Epithelial cell of proximal tubule (primary cell): ENCODE data around the gene DGUOK. TPM values are rescaled to one million over a fixed set of nuclear protein-coding genes. Genes with fewer than 3 reads are reported as not detected.

Experiments used
- DNase-seq: peaks from one replicate; pipeline ENCODE4 v3.0.0-alpha.2; 2011; ENCODE audit warnings: low read depth
- H3K4me3 ChIP-seq: 2 replicates; pipeline ENCODE4 v1.5.1; 2011; ENCODE audit warnings: low read depth, mild to moderate bottlenecking, low read length
- total RNA-seq: library from RNA; depleted of rRNA; stranded (reverse); fragments of >200 nt; gene quantifications from 2 replicates; pipeline ENCODE4 v1.2.3, GENCODE V29; 2015
- TF ChIP-seq, protein P1 (sequence below): conservative IDR thresholded peaks from 2 replicates; pipeline ENCODE4 v1.5.1; 2012; ENCODE audit warnings: low read depth, mild to moderate bottlenecking, low read length

The DGUOK gene
- total RNA-seq, 1 donor from 2014 or later: 65.6 TPM

DNA sequence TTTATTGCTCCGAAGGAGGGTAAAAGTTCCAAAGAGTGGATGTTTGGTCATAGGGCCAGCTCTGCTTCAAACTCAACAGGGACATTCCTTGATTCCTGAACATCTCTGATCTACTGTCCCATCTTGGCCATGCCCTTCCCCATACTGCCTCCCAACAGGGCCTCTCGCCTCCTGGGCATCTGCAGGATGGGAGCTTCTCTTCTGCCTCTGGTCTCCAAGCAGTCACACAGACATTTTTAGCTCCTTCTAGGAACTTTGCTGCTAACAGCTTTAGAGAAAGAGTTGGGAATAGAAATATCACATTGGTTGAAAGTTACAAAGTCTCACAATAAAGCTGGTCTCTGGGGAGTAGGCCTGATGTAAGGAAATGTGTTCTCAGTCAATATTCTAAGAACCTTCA, 9.4 kb upstream of the DGUOK start:
- H3K4me3 ChIP-seq: no peak overlapping the region
- no peak for DNase-seq
- TF ChIP-seq, protein P1, sequence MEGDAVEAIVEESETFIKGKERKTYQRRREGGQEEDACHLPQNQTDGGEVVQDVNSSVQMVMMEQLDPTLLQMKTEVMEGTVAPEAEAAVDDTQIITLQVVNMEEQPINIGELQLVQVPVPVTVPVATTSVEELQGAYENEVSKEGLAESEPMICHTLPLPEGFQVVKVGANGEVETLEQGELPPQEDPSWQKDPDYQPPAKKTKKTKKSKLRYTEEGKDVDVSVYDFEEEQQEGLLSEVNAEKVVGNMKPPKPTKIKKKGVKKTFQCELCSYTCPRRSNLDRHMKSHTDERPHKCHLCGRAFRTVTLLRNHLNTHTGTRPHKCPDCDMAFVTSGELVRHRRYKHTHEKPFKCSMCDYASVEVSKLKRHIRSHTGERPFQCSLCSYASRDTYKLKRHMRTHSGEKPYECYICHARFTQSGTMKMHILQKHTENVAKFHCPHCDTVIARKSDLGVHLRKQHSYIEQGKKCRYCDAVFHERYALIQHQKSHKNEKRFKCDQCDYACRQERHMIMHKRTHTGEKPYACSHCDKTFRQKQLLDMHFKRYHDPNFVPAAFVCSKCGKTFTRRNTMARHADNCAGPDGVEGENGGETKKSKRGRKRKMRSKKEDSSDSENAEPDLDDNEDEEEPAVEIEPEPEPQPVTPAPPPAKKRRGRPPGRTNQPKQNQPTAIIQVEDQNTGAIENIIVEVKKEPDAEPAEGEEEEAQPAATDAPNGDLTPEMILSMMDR: no peak

DNA sequence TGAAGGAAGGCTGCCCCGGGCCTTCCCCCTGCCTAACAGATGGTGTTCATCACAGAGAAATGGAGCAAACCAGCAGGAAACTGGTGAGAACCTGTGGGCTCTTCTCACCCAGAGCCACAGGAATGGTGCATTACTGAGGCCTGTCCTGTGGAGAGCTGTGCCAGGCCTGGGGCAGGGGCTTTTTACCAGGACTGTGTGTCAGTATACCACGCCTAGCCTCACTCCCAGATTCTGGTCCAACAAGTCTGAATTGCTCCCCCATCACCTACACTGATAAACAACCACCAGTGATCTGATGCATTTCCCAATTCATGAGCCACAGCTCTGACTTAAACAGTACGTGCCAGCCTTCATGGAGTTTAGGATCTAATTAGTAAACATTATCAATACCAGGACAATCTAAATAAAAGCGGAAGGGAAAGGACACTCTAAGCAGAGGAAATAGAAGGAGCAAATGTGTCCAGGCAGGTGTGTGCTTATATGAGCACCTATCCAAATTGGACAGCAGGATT, 8.9 kb upstream of the DGUOK start:
- no peak for DNase-seq
- H3K4me3 ChIP-seq: no peak overlapping the region
- TF ChIP-seq, protein P1: no peak

DNA sequence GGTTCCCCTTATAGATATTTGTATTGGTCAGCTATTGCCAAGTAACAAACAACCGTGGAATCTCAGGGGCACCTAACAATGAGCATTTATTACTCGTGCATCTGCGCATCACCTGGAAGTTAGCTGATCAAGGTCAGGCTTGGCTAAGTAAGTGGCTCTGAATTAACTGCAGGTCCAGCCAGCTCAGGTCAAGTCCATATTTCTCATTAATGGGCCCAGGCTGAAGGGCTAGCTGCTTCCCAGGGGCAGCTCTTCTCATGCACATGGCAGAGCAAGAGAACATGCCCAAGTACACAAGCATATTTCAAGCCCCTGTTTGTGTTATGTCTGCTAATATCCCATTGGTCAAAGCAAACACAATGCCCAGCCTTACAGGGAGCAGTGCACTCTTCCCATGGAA, 7.8 kb upstream of the DGUOK start:
- H3K4me3 ChIP-seq: no peak overlapping the region
- DNase-seq: no peak
- TF ChIP-seq, protein P1: no peak

DNA sequence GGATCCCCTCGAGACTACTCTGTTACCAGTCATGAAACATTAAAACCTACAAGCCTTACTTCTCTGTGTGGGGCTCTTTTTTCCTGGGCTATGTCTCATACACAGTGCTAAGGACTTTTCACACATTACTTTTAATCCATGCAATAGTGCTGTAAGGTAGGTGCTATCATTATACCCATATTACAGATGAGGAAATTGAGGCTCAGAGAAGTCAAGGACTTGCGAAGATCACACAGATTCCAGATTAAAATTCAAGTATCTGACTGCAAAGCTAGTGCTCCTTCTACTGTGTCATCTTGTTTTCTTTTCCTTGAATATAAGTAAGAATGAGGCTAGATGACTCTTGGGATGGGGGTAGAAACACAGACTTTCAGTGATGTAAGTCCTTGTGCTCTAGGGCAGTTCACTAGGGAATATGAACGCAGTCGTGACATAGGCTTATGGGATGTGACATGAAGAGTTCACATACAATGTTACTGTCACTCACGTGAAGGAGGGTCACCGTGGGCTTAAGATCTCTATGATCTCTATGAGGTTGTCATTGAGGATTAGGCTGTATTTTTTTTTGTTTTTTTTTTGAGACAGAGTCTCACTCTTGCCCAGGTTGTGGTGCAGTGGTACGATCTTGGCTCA, 7.0 kb upstream of the DGUOK start:
- TF ChIP-seq, protein P1: no peak
- H3K4me3 ChIP-seq: no peak overlapping the region
- no peak for DNase-seq

DNA sequence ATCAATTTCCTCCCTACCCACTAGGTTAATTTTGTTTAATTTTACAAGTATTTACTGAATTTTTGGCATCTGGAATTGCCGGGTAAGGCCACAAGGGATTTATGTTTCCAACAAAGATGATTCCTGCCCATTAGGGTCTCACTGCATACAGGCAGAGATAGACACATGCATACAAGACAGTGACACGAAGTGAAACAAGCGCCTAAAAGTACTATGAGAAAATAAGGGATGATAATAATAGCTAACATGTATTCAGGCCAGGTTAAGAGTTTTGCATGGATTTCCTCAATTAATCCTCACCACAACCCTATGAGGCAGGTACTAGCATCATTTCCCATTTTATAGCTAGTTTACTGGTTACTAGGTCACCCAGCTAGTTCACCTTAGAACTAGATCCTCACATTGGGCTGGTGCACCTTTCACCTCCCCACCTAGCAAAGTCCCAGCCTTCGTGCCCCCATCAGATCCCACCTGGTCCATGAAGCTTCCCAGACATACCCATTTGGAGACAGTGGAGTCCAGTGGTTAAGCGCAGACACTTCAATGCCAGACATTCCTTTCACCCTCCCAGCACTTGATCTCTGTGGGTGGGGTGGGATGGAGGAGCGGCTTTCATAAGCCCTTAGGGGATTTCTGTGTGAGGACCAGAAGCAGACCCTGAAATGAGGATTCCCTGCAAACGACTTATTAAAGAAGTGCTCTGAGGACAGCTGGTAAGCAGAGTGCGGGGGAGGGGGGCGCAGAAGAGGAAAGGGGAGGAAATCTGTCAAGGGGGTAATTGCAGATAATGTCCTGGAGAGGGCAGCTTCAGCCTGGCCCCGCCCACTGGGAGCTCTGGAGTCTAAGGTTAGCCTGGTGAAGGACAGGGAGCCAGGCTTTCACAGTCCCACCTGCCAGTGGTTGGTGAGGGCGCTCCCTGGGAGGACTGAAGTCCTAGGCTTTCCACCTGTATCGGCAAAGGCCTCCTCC, 5.8 kb upstream of the DGUOK start:
- no peak for DNase-seq
- no peak overlapping the region for H3K4me3 ChIP-seq
- TF ChIP-seq, protein P1: peak; percentile 42

DNA sequence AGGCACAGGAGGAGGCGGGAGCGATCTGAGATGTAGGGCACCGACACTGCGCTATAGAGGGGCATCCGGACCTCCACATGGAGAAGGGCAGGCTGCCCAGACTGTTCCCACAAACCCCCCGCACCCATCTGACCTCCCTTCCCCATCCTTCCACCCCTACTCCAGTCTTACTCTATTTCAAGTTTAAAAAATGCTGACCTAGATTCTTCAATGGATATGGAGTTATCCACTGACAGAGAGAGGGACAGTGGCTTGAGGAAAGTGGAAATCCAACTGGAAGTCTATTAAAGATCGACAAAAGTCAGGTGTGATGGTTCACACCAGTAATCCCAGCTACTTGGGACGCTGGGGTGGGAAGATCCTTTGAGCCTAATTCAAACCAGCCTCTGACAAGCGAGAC, 5.1 kb upstream of the DGUOK start:
- no peak overlapping the region for H3K4me3 ChIP-seq
- TF ChIP-seq, protein P1: no peak

More for the DNA sequence above, 5.1 kb upstream of the DGUOK start:
- no peak for DNase-seq
